WERI-Rb-1 (cell line): ENCODE measurements around the gene SIN3A.

ENCODE experiments used
- DNase-seq: peaks from one replicate; pipeline ENCODE4 v3.0.0-alpha.2; 2020
- H3K27ac ChIP-seq: fragments of 250-450 bp; sonication (Bioruptor Pico); 2 replicates; pipeline ENCODE4 v1.5.1; 2020; ENCODE audit warnings: mild to moderate bottlenecking, moderate library complexity
- H3K27me3 ChIP-seq: fragments of 250-450 bp; sonication (Bioruptor Pico); 2 replicates; pipeline ENCODE4 v1.5.1; 2021; ENCODE audit warnings: mild to moderate bottlenecking, low read depth, moderate library complexity; ENCODE audit not compliant: insufficient read depth, severe bottlenecking
- H3K36me3 ChIP-seq: fragments of 250-450 bp; sonication (Bioruptor Pico); 2 replicates; pipeline ENCODE4 v1.5.1; 2020; ENCODE audit warnings: mild to moderate bottlenecking, moderate library complexity
- H3K4me3 ChIP-seq: 2 replicates; pipeline ENCODE4 v1.5.1; 2011; ENCODE audit warnings: low read depth, mild to moderate bottlenecking, control low read depth, low read length
- H3K9me3 ChIP-seq: fragments of 250-450 bp; sonication (Bioruptor Pico); 2 replicates; pipeline ENCODE4 v1.5.1; 2021; ENCODE audit warnings: mild to moderate bottlenecking, moderate library complexity; ENCODE audit not compliant: severe bottlenecking
- TF ChIP-seq, protein P1 (sequence below): IDR thresholded peaks from 2 replicates; pipeline ENCODE4 v1.5.1; 2011; ENCODE audit warnings: low read depth, mild to moderate bottlenecking, control low read depth, inconsistent platforms, low read length

The SIN3A gene

GRCh38 chr15:75357976-75358673 lies 93.4 kb downstream of the SIN3A start:
- H3K9me3 ChIP-seq = no peaks in the 10 kb centered on the region
- TF ChIP-seq, protein P1, sequence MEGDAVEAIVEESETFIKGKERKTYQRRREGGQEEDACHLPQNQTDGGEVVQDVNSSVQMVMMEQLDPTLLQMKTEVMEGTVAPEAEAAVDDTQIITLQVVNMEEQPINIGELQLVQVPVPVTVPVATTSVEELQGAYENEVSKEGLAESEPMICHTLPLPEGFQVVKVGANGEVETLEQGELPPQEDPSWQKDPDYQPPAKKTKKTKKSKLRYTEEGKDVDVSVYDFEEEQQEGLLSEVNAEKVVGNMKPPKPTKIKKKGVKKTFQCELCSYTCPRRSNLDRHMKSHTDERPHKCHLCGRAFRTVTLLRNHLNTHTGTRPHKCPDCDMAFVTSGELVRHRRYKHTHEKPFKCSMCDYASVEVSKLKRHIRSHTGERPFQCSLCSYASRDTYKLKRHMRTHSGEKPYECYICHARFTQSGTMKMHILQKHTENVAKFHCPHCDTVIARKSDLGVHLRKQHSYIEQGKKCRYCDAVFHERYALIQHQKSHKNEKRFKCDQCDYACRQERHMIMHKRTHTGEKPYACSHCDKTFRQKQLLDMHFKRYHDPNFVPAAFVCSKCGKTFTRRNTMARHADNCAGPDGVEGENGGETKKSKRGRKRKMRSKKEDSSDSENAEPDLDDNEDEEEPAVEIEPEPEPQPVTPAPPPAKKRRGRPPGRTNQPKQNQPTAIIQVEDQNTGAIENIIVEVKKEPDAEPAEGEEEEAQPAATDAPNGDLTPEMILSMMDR = no peak
- no peaks in the 10 kb centered on the region for H3K27me3 ChIP-seq
- H3K36me3 ChIP-seq = peaks cover 5% of the 10 kb centered on the region; the same call in 1 of the 2 replicates
- H3K4me3 ChIP-seq = no peak overlapping the region
- H3K27ac ChIP-seq = no peak overlapping the region
- no peak for DNase-seq

DNA sequence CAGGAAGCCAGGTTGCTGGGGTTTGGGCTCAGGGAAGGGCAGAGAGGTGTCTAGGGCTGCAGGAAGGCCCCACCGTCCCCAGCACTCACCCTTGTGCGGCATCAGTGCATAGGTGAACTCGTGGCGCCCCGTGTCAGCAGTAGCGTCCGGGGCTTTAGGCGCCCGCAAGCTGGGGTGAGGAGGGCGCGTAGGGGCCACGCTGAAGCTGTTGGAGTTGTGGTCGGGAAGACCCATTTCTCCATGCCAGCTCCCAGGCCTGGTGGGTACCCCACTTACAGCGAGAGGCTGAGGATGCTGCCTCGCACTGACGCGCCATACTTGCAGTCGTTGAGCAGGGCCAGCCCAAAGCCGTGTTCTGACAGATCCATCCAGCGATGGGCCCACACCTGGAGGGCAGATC lies 95.0 kb downstream of the SIN3A start:
- Histone ChIP-seq H3K36me3 (peaks cover 5% of the 10 kb centered on the region; the same call in 1 of the 2 replicates), H3K27me3 (no peaks in the 10 kb centered on the region), H3K9me3 (no peaks in the 10 kb centered on the region), H3K27ac (no peak overlapping the region), H3K4me3 (no peak overlapping the region)
- TF ChIP-seq, protein P1 = no peak
- no peak for DNase-seq

DNA sequence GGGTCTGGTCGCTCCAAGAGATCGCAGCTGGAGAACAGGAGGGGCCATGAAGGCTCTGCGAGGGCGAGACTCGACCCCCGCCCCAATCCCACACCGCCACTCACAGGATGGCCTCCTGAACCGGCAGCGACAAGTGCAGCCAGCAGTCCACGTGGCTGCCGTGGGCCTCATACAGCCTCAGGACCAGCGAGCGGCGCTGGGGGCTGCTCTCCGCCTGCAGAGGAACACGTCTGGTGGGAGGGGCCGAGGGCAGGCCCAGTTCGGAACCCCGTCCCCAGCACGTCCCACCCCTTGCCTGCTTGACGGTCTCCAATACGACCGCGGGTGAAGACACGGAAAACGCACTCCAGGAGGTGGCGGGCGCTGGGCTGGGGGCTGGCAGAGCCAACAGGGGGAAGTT lies 95.5 kb downstream of the SIN3A start:
- Histone ChIP-seq H3K4me3 (no peak overlapping the region), H3K27me3 (no peaks in the 10 kb centered on the region), H3K9me3 (no peaks in the 10 kb centered on the region), H3K36me3 (peaks cover 5% of the 10 kb centered on the region; the same call in 1 of the 2 replicates), H3K27ac (no peak overlapping the region)
- no peak for DNase-seq
- TF ChIP-seq, protein P1 = no peak

DNA sequence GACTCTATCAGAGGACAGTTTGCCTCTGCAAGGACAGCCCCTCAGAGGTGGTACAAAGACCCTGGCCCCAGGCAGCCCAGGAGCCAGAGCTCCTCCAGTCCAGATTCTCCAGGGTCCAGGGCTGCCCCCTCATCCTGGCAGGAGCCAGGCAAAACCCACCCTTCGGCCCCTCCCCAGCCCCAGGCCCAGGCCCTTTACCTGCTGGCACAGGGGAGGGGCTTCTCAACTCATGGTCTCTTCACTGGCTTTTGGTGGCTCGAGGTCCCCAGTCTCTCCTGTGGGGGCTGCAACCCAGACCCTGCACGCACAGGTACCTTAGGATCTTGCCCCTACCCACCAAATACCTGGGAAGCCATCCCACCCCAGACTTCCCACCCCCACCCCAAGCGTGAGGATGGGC lies 96.1 kb downstream of the SIN3A start:
- Histone ChIP-seq H3K36me3 (peaks cover 5% of the 10 kb centered on the region; the same call in 1 of the 2 replicates), H3K27ac (no peak overlapping the region), H3K9me3 (no peaks in the 10 kb centered on the region), H3K4me3 (no peak overlapping the region), H3K27me3 (no peaks in the 10 kb centered on the region)
- no peak for DNase-seq
- TF ChIP-seq, protein P1 = no peak

DNA sequence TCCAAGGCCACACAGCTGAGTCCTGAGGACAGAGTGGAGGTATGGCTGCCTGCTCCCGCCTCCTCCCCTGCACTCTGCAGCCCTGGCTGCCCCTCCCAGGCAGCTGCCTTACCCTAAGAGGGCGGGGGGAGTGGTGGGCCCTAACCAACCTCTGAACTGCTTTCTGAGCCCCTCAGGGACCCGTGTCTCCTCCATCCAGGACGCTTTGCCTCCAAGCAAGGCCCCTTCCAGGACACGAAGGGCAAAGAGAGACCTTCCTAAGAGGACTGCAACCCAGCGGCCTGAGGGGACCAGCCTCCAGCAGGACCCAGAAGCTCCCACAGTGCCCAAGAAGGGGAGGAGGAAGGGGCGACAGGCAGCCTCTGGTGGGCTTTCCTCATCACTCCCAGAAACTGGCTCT lies 97.0 kb downstream of the SIN3A start:
- TF ChIP-seq, protein P1 = no peak
- no peaks in the 10 kb centered on the region for H3K9me3 ChIP-seq
- H3K27me3 ChIP-seq = no peaks in the 10 kb centered on the region
- H3K36me3 ChIP-seq = peaks cover 5% of the 10 kb centered on the region; the same call in 1 of the 2 replicates
- no peak overlapping the region for H3K27ac ChIP-seq
- DNase-seq = no peak
- H3K4me3 ChIP-seq = no peak overlapping the region

DNA sequence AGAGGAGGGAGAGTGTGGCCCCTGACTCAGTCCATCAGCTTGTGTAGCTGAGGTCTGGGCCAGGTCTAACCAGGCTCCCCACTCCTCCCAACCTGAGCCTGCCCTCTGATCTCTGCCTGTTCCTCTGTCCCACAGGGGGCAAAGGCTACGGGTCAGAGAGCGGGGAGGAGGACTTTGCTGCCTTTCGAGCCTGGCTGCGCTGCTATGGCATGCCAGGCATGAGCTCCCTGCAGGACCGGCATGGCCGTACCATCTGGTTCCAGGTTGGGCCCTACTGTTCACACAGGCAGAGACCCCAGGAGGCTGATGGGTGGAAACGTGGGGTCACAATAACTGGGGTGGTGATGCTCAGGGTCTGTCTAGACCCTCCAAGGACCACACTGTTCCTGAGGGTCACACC lies 97.9 kb downstream of the SIN3A start:
- Histone ChIP-seq H3K27me3 (no peaks in the 10 kb centered on the region), H3K9me3 (no peaks in the 10 kb centered on the region), H3K27ac (no peak overlapping the region), H3K4me3 (no peak overlapping the region), H3K36me3 (peaks cover 5% of the 10 kb centered on the region; the same call in 1 of the 2 replicates)
- TF ChIP-seq, protein P1 = no peak
- no peak for DNase-seq
